NB4 (cell line): ENCODE results near the gene CRIP1.

Source experiments
- CTCF ChIP-seq: IDR thresholded peaks from one replicate; pipeline ENCODE4 v1.5.1; 2012; ENCODE audit warnings: low read depth, low read length
- MAX ChIP-seq: IDR thresholded peaks from 2 replicates; pipeline ENCODE4 v1.6.1; 2011; ENCODE audit warnings: low read depth, low read length
- POLR2A ChIP-seq: IDR thresholded peaks from 2 replicates; pipeline ENCODE4 v1.6.1; 2011; ENCODE audit warnings: mild to moderate bottlenecking; ENCODE audit not compliant: insufficient read length; ENCODE audit errors: extremely low read depth

DNA sequence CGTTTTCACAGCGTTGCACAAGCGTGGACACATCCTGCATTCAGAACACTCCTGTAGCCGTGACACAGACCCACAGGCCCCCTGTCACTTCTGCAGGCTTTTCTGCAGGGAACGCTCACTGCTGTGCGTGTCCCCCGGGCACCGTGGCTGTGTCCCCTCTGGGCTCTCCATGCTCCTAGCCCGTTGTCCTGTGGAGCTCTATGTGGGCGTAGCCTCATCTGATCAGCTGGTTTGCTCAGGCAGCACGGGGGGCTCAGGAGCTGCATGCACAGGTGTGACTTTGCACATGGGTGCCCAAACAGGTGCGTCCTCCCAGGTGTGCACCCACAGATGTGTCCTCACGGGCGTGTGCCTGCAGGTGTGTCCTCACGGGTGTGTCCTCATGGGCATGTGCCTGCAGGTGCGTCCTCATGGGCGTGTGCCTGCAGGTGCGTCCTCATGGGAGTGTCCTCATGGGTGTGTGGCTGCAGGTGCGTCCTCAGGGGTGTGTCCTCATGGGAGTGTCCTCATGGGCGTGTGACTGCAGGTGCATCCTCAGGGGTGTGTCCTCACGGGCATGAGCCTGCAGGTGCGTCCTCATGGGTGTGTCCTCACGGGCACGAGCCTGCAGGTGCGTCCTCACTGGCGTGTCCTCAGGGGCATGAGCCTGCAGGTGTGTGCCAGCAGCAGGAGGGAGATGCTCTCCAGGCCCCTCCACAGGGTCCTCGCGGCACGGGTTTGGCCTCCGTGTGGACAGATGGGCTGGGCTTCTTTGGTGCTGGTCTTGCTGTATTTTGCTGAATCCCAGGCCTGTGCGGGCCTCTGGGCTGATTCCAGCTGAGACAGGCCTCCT, 49.6 kb upstream of the CRIP1 start:
- no peak for TF ChIP-seq POLR2A
- TF ChIP-seq CTCF: no peak
- no peak for TF ChIP-seq MAX
